ENCODE results near the gene NOMO2.
"Not testable (repeated sequence)": the region's sequence is repeated elsewhere in the genome, so short reads cannot be mapped to it uniquely, and the experiment has no call there.

Gene NOMO2

GRCh38 chr16:18573887-18574286, 12.0 kb upstream of the NOMO2 start:
- DNase-seq, result not testable (repeated sequence)

- not testable (repeated sequence) for DNase-seq
Measured at GRCh38 chr16:18572973-18573372, 11.1 kb upstream of the NOMO2 start.

- not testable (repeated sequence) for DNase-seq
Measured at GRCh38 chr16:18571307-18571850, 9.5 kb upstream of the NOMO2 start.

GRCh38 chr16:18570529-18571306, 8.8 kb upstream of the NOMO2 start:
- DNase-seq, result not testable (repeated sequence)

- not testable (repeated sequence) for DNase-seq
Measured at GRCh38 chr16:18560416-18561220, 1.3 kb downstream of the NOMO2 start.

GRCh38 chr16:18553671-18554070, 8.2 kb downstream of the NOMO2 start:
- not testable (repeated sequence) for DNase-seq

- not testable (repeated sequence) for DNase-seq
Measured at GRCh38 chr16:18547382-18547781, 14.5 kb downstream of the NOMO2 start.

- not testable (repeated sequence) for DNase-seq
Measured at GRCh38 chr16:18546853-18547252, 15.0 kb downstream of the NOMO2 start.

GRCh38 chr16:18544232-18545081, 17.4 kb downstream of the NOMO2 start:
- DNase-seq, result not testable (repeated sequence)

GRCh38 chr16:18541912-18542311, 20.0 kb downstream of the NOMO2 start:
- not testable (repeated sequence) for DNase-seq

- DNase-seq, result not testable (repeated sequence)
Measured at GRCh38 chr16:18537004-18537403, 24.9 kb downstream of the NOMO2 start.

GRCh38 chr16:18535519-18536168, 26.3 kb downstream of the NOMO2 start:
- not testable (repeated sequence) for DNase-seq

- not testable (repeated sequence) for DNase-seq
Measured at GRCh38 chr16:18534308-18534707, 27.6 kb downstream of the NOMO2 start.

- not testable (repeated sequence) for DNase-seq
Measured at GRCh38 chr16:18531323-18531722, 30.6 kb downstream of the NOMO2 start.

GRCh38 chr16:18530329-18530728, 31.6 kb downstream of the NOMO2 start:
- DNase-seq, result not testable (repeated sequence)

- DNase-seq, result not testable (repeated sequence)
Measured at GRCh38 chr16:18526547-18526946, 35.4 kb downstream of the NOMO2 start.

GRCh38 chr16:18525882-18526482, 35.9 kb downstream of the NOMO2 start:
- not testable (repeated sequence) for DNase-seq

GRCh38 chr16:18522637-18523036, 39.3 kb downstream of the NOMO2 start:
- not testable (repeated sequence) for DNase-seq

- DNase-seq, result not testable (repeated sequence)
Measured at GRCh38 chr16:18521445-18522181, 40.3 kb downstream of the NOMO2 start.

GRCh38 chr16:18518536-18519283, 43.2 kb downstream of the NOMO2 start:
- not testable (repeated sequence) for DNase-seq

Measured in NCI-H524 (cell line).